ENCODE data around the gene NTN1.
A peak's percentile ranks its signal among the peaks of the same experiment; 100 is the strongest.
"Not testable (repeated sequence)": the region's sequence is repeated elsewhere in the genome, so short reads cannot be mapped to it uniquely, and the experiment has no call there.

The NTN1 gene

DNA sequence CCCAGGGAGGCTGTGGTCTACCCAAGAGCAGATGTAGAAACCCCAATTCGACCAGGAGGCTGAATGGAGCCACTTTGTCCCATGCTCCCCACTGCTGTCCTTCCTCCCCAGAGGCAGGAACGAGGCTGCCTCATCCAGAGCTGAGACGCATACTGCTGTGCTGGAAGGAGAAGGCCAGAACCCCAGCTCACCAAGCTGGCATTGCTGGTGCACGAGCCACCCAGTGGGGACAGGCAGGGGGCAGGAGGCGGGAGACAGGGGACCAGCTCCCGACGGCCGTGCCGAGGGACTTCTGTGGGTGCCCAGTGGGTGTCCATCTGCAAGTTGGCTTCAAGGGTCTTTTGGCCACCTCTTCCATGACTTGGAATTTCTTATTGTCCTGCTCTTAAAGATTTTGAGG lies 66.6 kb downstream of the NTN1 start:
- DNase-seq: no peak

DNA sequence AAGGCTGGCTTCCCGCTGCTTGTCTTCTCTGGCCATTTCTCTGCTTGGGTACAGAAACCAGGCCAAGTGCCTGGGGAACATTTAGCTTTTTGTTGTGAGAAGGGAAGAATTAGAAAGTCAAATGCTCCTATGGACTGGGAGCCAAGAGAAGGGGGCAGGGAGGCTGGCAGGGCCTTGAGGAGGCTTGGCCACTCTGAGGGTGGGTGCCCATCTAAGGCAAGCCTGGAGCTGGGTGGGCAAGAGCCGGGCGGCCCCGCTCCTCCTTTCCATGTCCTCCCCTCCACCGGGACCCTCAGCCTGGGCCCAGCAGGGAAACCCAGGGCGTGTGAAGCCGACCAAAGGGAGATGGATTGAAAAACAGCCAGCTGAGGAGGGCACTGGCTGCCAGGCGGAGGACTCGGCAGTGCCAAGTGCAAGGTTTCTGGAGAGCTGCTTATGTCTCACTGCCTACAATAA lies 69.4 kb downstream of the NTN1 start:
- no peak for DNase-seq

- no peak for DNase-seq
Measured at GRCh38 chr17:9094193-9094592, 72.9 kb downstream of the NTN1 start.

DNA sequence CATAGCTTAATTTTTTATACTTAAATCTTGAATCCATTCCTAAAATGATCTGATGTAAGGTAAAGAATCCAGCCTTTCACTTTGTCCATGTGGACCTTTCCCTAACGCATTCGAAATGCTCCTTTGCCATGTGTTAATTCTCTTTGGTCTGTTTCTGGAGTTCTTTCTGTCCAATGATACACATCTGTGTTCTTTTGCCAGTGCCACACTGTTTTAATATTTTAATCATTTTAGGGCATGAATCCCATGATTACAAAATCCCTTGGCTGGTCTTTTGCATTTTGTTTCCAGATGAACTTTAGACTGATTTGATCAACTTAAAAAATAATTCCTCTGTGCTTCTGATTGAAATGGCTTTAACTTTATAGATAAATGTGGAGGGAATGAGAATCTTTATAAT lies 74.1 kb downstream of the NTN1 start:
- DNase-seq: no peak

DNA sequence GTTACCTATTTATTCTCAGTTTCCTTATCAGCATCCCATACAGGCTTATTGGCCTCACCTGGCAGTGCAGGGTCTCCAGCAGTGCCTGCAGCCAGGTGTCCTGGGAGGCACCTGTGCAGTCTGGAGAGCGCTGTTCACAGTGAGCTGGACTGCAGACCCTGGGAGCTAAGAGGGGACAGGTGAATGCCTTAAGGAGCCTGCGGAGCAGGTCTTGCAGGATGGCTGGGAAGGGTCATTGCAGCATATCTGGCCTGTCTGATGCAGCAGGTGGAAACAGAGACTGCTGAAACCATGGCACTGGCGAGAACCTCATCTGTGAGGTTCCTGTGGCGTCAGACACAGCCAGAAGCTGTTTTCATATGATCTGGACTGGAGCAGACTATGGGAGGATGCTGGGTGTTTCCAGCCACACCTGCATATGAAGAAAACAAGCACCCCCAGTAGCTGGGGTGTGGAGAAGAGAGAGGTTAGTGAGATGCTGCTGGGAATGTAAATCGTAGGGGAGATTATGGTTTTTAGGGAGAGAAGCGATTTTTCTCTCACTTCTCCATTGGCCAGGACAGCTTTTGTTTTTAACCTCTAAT lies 77.0 kb downstream of the NTN1 start:
- DNase-seq: no peak

GRCh38 chr17:9101356-9101755 lies 80.0 kb downstream of the NTN1 start:
- no peak for DNase-seq

- DNase-seq: not testable (repeated sequence)
Measured at GRCh38 chr17:9103193-9103592, 81.9 kb downstream of the NTN1 start.

- no peak for DNase-seq
Measured at GRCh38 chr17:9104370-9105041, 83.2 kb downstream of the NTN1 start.

- no peak for DNase-seq
Measured at GRCh38 chr17:9105068-9105868, 84.0 kb downstream of the NTN1 start.

DNA sequence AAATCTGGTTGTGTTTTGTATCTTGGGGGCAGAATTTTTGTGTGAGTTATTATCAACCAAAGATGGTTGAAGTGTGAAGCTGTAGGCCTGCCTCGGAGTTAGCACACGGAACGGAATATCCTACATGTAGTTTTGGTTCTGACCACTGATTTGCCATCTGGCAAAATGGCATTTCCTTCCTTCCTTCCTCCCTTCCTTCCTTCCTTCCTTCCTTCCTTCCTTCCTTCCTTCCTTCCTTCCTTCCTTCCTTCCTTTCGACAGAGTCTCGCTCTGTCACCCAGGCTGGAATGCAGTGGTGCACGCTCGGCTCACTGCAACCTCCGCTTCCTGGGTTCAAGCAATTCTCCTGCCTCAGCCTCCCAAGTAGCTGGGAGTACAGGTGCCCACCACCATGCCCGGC lies 85.0 kb downstream of the NTN1 start:
- not testable (repeated sequence) for DNase-seq

GRCh38 chr17:9107527-9107926 lies 86.2 kb downstream of the NTN1 start:
- no peak for DNase-seq

- DNase-seq: no peak
Measured at GRCh38 chr17:9108146-9108545, 86.8 kb downstream of the NTN1 start.

GRCh38 chr17:9109933-9110332 lies 88.6 kb downstream of the NTN1 start:
- DNase-seq: no peak

- DNase-seq: no peak
Measured at GRCh38 chr17:9110501-9110900, 89.2 kb downstream of the NTN1 start.

DNA sequence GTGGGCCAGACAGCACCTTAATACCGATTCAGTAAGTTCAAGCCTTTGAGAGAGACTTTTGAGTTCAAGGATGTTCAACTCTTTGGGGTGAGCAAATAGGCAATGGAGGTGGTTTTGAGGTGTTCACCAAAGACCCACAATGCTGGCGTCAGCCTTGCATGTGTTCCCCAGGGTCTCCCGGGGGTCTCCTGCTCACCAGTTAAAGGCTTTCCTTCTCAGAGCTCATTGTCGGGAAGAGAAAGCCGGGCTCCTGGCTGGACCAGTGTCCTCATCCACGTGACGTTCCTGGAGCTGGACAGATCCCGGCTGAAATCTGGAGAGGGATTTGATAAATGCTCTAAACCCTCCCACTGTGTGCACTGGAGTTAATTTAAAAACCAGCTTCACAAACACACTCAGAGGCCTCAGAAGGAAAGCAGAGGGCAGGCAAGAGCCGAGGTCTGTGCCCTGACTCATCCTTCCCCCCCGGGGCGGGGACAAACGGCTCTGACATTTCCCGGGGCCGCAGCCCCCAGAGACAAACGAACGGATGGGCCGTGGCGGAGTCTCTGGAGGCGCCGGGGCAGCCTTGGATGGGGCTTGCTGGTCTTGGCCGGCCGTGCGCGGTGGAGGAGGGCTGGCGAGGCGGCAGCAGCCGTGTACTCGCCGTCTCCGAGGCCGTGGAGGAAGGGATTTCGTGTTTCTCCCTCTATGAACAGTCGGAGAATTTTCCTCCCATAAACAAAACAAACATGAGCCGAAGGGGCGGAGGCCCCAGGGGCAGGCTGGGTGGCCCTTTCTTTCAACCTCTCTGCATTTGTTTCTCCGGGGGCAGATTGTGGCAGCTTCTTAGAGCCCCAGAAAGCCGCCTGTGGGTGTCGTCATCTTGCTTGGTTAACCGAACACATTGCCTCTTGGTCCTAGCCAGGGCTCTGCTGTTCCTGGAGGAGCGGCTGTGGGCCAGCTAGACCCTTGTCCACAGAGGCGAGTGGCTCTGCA lies 94.2 kb downstream of the NTN1 start:
- peak in 1 of 5 experiments; percentile 47 for DNase-seq

DNA sequence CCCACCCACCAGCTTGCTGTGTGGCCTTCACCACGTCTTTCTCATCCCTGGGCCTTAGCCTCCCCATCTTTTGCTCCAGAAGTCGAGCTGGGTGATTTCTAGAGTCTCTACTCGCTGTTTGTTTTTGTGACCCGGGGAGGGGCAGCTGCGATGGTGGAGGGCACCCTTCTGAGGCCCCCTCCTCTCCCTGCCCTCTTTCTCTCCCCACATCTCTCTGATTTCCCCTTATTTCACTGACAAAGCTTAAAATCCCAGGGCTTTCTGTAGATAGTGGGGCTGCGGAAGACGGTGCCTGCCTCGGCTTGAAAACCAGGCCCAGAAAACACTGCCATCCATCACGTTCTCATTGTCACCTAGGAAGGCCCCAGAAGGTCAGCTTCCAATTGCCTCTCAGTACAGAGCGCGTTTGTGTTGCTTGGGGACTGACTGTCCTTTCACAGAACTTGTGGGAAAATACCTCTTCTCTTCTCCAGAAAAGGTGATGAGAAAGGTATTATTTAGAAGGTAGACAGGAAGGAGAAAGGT lies 95.1 kb downstream of the NTN1 start:
- DNase-seq: no peak

DNA sequence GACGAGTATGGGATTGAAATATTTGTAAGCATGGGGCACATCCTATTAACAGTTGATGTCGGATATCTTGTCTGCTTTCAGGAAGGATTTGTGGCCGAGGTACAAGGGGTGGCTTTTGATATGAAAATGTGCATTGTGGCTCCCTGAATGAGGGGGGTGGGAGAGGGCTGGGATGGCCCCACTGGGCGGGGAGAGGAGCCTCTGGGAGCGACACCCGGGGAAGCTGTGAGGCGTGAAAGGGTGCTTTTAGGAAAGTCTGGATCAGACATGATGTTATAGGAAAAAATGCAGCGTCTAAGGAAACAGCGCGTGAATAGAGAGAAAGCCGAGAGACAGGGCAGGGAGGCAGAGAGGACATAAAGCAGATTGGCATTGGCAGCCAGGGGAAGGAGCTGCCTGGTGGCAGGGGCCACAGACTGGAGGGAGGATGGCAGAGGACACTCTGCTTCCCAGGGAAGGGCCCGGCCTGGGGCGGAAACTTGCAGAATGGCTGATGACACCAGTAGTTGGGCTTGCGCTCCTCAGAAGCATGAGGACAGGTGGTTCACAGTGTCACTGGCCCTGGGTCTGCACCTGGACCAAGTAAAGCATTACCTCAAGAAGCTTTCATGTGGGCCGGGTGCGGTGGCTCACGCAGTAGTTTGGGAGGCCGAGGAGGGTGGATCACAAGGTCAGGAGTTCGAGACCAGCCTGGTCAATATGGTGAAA lies 95.7 kb downstream of the NTN1 start:
- no peak for DNase-seq

- no peak for DNase-seq
Measured at GRCh38 chr17:9120471-9120870, 99.2 kb downstream of the NTN1 start.

DNA sequence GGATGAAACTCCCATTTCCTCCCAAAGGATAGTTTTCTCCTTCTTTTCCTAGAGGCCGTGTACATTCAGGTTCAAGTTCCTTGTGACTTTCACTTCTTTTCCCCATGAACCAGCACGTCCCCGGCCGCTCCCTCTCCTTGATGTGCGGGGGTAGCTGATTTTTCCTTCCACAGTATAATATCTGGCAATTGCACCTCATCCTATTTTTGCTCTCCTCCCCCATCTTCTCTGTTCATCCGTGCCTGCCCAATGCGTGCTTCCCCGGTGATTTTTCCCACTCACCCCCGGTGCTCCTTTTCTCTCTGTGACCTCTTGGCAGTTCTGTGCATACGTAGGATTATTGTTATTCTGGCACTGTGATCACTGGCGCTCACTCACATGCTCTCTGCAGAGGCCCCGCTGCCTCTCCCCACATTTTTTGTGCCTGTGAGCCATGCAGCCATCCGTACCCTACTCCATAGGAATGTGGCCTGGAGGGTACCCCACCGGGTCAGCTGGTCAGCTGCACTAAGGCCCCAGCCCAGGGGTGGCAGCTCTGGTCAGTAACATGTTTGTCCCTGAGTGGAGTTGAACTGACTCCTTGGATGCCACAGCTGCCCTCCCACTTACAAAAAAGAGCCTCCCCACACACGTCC lies 100.0 kb downstream of the NTN1 start:
- no peak for DNase-seq

DNA sequence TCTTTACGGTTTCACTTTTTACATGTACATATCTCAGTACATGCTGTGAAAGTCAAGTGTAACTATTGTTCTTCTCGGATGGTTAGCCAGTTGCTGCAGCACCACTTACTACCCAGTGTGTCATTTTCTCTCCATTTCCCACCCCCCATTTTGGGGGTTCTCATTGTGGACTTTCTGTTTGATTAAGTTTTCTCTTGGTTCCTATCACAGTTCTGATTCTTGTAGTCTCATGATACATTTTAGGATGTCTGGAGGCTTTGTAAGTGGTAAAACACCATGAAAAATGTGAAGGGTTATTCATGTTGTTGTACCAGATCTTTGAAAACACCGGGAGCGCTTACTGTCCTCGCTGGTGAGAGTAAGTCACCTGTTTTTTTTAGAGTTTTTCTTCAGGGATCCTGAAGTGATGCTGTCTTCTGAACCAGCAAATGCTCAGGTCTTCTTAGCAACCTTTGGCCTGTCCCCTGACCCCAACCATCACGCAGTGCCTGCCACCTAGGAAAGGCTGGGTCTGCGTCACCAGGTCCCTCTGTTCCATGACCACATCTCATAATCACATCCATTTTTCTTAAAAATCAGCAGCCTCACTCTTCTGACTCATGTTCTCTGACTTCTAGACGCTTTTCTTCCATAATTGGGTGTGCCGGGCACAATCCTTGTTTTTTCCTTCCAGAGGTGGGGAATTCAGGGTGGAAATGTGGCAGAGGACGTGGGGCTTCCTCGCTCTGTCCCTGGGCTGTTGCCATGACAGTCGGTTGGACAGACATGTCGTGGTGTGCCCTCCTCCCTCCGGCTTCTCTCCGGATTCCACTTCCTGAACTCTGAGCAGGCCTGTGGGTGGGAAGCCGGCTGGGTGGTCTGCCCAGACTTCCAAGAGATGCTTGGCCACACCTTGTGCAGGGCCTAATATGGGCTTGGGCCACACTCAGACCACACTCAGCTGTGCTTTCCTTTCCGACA lies 102.6 kb downstream of the NTN1 start:
- DNase-seq: no peak
